ENCODE results near the gene DDX5. TPM values are rescaled to one million over a fixed set of nuclear protein-coding genes. Genes with fewer than 3 reads are reported as not detected.

DDX5 gene
- total and polyA plus RNA-seq, 9 donors: 372 to 750 (median 559) TPM

- no peaks in the 10 kb centered on the region for H3K36me3 ChIP-seq
- DNase-seq: no peak
- TF ChIP-seq EP300 (IDR thresholded peaks at IDR 0.05) (no peak), CTCF (IDR thresholded peaks at IDR 0.05) (no peak), POLR2A (IDR thresholded peaks at IDR 0.05) (no peak)
- WGBS, 3 donors: 86 to 97% (median 95%) methylated on average over 7 of the region's 7 CpGs
- no peaks in the 10 kb centered on the region for H3K4me1 ChIP-seq (ENCODE audit: insufficient read depth)
- peak overlapping the region in 1 of 2 donors; percentile 15 for H3K27ac ChIP-seq
- intact Hi-C loops (cut with DNase I): loop anchor here in 1 of 4 donors (10.0 kb wide), 1 partner anchor 56 kb away; no protein-coding TSS in a partner anchor
- no peaks in the 10 kb centered on the region for H3K9me3 ChIP-seq
- H3K27me3 ChIP-seq: no peaks in the 10 kb centered on the region
- no peak overlapping the region for H3K4me3 ChIP-seq
Observed at GRCh38 chr17:64538508-64539130, 32.5 kb upstream of the DDX5 start.

- TF ChIP-seq CTCF (IDR thresholded peaks at IDR 0.05) (no peak), EP300 (IDR thresholded peaks at IDR 0.05) (no peak), POLR2A (IDR thresholded peaks at IDR 0.05) (no peak)
- H3K9me3 ChIP-seq: no peaks in the 10 kb centered on the region
- no peaks in the 10 kb centered on the region for H3K4me1 ChIP-seq (ENCODE audit: insufficient read depth)
- DNase-seq: no peak
- H3K36me3 ChIP-seq: no peaks in the 10 kb centered on the region
- no peaks in the 10 kb centered on the region for H3K27me3 ChIP-seq
- H3K4me3 ChIP-seq: no peak overlapping the region
- 14 to 20% (median 20%) methylated on average over 5 of the region's 5 CpGs for WGBS, 3 donors
- intact Hi-C loops (cut with DNase I): loop anchor here in 1 of 4 donors (10.0 kb wide), 1 partner anchor 57 kb away; no protein-coding TSS in a partner anchor
- peak overlapping the region in 1 of 2 donors; percentile 24 for H3K27ac ChIP-seq
Observed at GRCh38 chr17:64537488-64537887, 31.4 kb upstream of the DDX5 start.

- Histone ChIP-seq H3K4me3 (no peak overlapping the region), H3K36me3 (no peaks in the 10 kb centered on the region), H3K4me1 (ENCODE audit: insufficient read depth) (no peaks in the 10 kb centered on the region), H3K27ac (peak overlapping the region in 1 of 2 donors; percentile 24), H3K9me3 (no peaks in the 10 kb centered on the region), H3K27me3 (no peaks in the 10 kb centered on the region)
- WGBS, 3 donors: 75 to 91% (median 81%) methylated on average over 2 of the region's 2 CpGs
- intact Hi-C loops (cut with DNase I): loop anchor here in 1 of 4 donors (10.0 kb wide), 1 partner anchor 58 kb away; no protein-coding TSS in a partner anchor
- no peak for TF ChIP-seq EP300 (IDR thresholded peaks at IDR 0.05)
- TF ChIP-seq POLR2A (IDR thresholded peaks at IDR 0.05): no peak
- no peak for TF ChIP-seq CTCF (IDR thresholded peaks at IDR 0.05)
- no peak for DNase-seq
Observed at GRCh38 chr17:64536913-64537312, 30.8 kb upstream of the DDX5 start.

- H3K27me3 ChIP-seq: no peaks in the 10 kb centered on the region
- no peak overlapping the region for H3K4me3 ChIP-seq
- H3K27ac ChIP-seq: no peak overlapping the region
- no peaks in the 10 kb centered on the region for H3K4me1 ChIP-seq (ENCODE audit: insufficient read depth)
- no peaks in the 10 kb centered on the region for H3K36me3 ChIP-seq
- TF ChIP-seq POLR2A (IDR thresholded peaks at IDR 0.05): no peak
- TF ChIP-seq EP300 (IDR thresholded peaks at IDR 0.05): no peak
- TF ChIP-seq CTCF (IDR thresholded peaks at IDR 0.05): no peak
- no peaks in the 10 kb centered on the region for H3K9me3 ChIP-seq
- intact Hi-C loops (cut with DNase I): loop anchor here in 1 of 4 donors (10.0 kb wide), 1 partner anchor 59 kb away; no protein-coding TSS in a partner anchor
- no peak for DNase-seq
- 65 to 72% (median 71%) methylated on average over 6 of the region's 6 CpGs for WGBS, 3 donors
Observed at GRCh38 chr17:64535357-64535756, 29.3 kb upstream of the DDX5 start.

All from ovary (tissue), 9 donors.